ENCODE data around the gene MCF2L. TPM values are rescaled to one million over a fixed set of nuclear protein-coding genes. Genes with fewer than 3 reads are reported as not detected.

Gene MCF2L
- total RNA-seq, 1 donor: 8.0 TPM

DNA sequence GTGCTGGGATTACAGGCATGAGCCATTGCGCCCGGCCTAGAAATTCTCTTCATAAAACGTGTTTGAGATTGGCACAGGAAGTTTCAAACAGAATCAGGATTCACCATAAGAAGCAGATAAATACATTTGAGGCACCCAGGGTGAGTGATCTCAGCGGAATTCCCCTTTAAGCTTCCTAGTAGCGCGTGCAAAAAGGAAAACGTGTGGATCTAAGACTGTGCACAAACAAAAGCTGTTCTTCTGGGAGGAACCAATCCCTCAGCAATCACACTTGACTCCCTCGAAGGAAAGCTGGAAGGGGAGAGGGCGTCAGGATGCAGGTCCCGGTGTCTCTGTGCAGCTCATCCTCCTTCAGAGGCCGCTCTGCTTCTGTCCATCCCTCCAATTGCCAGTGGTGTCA is 15.5 kb downstream of the MCF2L start:
- DNase-seq (ENCODE audit: low read depth): no peak
- no peak overlapping the region for H3K4me3 ChIP-seq (ENCODE audit: low read depth, low read length)
- TF ChIP-seq, protein P1, sequence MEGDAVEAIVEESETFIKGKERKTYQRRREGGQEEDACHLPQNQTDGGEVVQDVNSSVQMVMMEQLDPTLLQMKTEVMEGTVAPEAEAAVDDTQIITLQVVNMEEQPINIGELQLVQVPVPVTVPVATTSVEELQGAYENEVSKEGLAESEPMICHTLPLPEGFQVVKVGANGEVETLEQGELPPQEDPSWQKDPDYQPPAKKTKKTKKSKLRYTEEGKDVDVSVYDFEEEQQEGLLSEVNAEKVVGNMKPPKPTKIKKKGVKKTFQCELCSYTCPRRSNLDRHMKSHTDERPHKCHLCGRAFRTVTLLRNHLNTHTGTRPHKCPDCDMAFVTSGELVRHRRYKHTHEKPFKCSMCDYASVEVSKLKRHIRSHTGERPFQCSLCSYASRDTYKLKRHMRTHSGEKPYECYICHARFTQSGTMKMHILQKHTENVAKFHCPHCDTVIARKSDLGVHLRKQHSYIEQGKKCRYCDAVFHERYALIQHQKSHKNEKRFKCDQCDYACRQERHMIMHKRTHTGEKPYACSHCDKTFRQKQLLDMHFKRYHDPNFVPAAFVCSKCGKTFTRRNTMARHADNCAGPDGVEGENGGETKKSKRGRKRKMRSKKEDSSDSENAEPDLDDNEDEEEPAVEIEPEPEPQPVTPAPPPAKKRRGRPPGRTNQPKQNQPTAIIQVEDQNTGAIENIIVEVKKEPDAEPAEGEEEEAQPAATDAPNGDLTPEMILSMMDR (IDR thresholded peaks at IDR 0.05; ENCODE audit: insufficient read depth, low read length): no peak

DNA sequence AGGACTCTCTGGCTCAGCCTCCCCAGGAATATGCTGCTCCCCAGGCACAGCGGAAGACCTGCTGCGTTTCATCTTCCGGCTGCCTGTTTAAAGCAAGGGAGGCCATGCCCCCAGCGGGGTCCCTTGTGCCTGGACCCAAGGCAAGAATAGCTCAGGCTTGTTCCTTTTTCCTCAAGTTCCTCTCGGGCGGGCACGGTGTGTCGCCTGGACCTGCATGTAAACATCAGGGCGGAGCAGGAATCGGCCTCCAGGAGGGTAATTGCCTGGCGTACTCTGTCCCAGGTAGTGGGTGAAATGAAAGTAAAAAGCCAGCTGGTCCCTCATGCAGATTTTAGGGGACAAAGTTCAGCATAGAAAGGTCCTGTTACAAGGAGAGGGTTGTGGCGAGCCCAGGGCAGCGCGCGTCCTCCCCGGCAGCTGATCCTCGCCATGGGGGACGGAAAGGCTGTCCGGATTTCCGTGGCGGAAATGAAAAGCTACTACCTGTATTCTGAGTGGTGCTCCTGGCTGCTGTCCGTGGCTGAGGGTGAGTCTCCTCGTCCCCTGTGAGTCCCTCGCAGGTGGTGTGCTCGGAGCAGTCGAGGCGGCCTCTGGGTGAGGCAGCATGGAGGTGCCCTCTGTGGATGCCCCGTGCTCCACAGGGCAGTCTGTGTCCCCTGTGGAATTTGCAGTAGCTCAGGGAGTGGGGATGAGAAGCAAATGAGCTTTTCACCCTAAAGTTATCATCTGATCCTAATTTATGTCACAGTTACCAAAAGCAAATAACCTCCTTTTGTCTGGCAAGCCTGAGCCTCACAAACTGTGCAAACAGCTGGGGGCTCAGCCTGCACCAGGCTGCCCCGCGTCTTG is 16.2 kb downstream of the MCF2L start:
- TF ChIP-seq, protein P1 (IDR thresholded peaks at IDR 0.05; ENCODE audit: insufficient read depth, low read length): no peak
- H3K4me3 ChIP-seq (ENCODE audit: low read depth, low read length): no peak overlapping the region
- no peak for DNase-seq (ENCODE audit: low read depth)

DNA sequence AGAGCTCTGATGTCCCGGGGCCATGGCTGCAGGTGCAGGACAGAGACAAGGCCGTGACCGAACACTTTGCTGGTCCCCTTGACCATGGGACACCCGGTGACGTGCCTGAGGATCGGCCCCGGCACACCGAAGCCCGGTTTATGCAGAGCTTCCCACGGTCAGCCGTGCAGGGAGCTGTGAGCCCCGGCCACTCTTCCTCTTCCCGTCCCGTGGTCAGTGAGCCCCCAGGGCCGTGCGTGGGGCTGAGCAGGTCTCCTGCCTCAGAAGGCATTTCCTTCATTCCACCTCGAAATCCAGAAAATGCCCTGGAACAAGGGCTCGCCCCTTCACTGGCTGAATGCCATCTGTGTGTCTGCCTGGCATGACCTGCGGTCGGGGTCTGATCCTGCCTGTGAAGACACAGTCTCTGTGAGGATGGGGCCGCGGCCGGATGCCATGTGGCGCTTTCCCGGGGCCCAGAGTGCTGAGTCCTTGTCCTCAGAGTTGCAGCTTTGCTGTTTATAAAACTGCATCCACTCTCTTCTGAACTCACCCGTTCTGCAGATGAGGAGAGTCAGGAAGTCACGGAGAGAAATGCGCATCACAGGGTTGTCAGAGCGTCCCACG is 16.9 kb downstream of the MCF2L start:
- TF ChIP-seq, protein P1 (IDR thresholded peaks at IDR 0.05; ENCODE audit: insufficient read depth, low read length): no peak
- no peak for DNase-seq (ENCODE audit: low read depth)
- no peak overlapping the region for H3K4me3 ChIP-seq (ENCODE audit: low read depth, low read length)

DNA sequence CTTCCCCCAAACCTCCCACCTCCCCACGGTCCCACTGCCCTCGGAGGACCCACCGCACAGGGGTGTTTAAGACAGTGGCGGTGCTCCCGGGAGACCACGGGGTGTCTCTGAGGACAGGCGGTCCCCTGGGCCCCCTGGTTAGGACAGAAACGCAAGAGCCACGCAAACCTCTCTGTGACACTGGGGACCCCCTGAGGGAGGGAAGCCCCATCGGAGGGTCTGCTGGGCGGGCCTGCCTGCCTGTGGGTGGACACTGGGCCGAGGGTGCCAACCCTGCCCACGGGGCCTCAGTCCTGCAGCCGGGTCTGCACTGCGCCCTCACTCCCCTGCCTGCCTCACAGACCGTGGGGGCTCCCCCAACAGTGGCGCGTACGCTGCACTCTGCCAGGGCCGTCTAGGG is 17.5 kb downstream of the MCF2L start:
- TF ChIP-seq, protein P1 (IDR thresholded peaks at IDR 0.05; ENCODE audit: insufficient read depth, low read length): no peak
- no peak overlapping the region for H3K4me3 ChIP-seq (ENCODE audit: low read depth, low read length)
- no peak for DNase-seq (ENCODE audit: low read depth)

DNA sequence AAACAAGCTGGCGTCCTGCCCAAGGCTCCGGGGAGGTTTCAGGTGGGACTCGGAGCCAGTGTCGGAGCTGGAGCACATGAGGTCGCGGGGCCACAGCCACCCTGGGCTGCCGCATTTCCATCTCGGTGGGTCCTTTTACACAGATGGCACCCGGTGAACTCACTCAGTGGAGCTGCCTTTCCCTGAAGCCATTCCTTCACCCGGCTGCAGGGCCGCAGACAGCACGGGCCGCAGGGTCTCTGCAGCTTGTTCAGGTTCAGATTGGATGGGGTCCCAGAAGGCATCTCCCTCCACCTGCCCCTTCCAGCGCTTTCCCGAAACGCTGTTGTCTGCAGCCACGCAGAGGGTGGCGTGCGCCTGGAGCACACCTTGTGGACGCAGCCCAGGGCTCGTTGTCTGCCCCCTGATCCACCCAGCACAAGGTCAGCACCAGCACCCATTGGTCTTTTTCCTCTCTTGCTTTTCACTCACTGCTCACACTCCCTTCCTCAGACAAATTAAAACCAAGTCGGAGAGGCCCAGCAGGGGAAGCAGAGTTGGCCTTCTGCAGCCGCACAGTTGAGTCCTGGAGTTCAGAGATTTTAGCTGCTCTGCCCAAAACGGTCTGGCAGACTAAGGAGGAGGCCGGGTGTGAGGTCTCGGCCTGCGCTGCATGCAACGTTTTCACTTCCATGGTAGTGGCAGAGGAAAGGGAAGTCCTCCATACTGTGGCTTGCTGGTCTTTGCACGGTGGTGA is 18.1 kb downstream of the MCF2L start:
- H3K4me3 ChIP-seq (ENCODE audit: low read depth, low read length): no peak overlapping the region
- no peak for DNase-seq (ENCODE audit: low read depth)
- TF ChIP-seq, protein P1 (IDR thresholded peaks at IDR 0.05; ENCODE audit: insufficient read depth, low read length): no peak

DNA sequence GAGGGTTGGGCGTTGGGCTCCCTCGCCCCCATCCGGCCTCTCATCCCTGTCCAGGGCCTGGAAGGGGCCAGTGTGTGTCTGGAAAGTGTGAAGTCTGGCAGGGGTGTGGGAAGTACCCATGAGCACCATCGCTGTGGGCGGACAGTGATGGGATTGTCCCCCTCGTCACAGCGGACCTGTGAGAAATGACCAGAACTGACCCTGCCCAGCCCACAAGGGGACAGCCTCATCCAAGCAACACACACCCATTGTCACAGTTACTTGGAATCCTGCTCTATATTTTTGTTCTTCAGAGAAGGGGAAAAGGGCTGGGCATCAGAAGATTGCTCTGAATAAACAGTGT is 18.6 kb downstream of the MCF2L start:
- DNase-seq (ENCODE audit: low read depth): no peak
- TF ChIP-seq, protein P1 (IDR thresholded peaks at IDR 0.05; ENCODE audit: insufficient read depth, low read length): no peak
- no peak overlapping the region for H3K4me3 ChIP-seq (ENCODE audit: low read depth, low read length)
